GM12865 (cell line): ENCODE measurements around the gene LRP8.

Source experiments
- DNase-seq: peaks from one replicate; pipeline ENCODE4 v3.0.0; 2010; ENCODE audit warnings: low read depth
- H3K4me3 ChIP-seq: 2 replicates; pipeline ENCODE4 v1.5.1; 2011; ENCODE audit warnings: mild to moderate bottlenecking, low read depth, low read length, control low read depth
- CTCF ChIP-seq: IDR thresholded peaks from 2 replicates; pipeline ENCODE4 v1.5.1; 2011; ENCODE audit warnings: low read length, control low read depth, low read depth, inconsistent platforms; ENCODE audit not compliant: insufficient read depth; ENCODE audit errors: missing control alignments

Gene LRP8

GRCh38 chr1:53293123-53293522 is 34.7 kb downstream of the LRP8 start:
- TF ChIP-seq CTCF: no peak
- no peak overlapping the region for H3K4me3 ChIP-seq
- peak; percentile 21 for DNase-seq

GRCh38 chr1:53292690-53293089 is 35.2 kb downstream of the LRP8 start:
- peak; percentile 62 for DNase-seq
- no peak overlapping the region for H3K4me3 ChIP-seq

GRCh38 chr1:53291574-53291973 is 36.3 kb downstream of the LRP8 start:
- no peak for TF ChIP-seq CTCF
- DNase-seq: peak; percentile 24
- H3K4me3 ChIP-seq: no peak overlapping the region

More at GRCh38 chr1:53292690-53293089, 35.2 kb downstream of the LRP8 start:
- no peak for TF ChIP-seq CTCF

- DNase-seq: no peak
- H3K4me3 ChIP-seq: no peak overlapping the region
These were observed 39.0 kb downstream of the LRP8 start for GRCh38 chr1:53288790-53289429.

GRCh38 chr1:53288002-53288789 is 39.7 kb downstream of the LRP8 start:
- no peak for TF ChIP-seq CTCF

More at GRCh38 chr1:53288790-53289429, 39.0 kb downstream of the LRP8 start:
- TF ChIP-seq CTCF: no peak

GRCh38 chr1:53286955-53287354 is 40.9 kb downstream of the LRP8 start:
- H3K4me3 ChIP-seq: no peak overlapping the region
- TF ChIP-seq CTCF: no peak
- DNase-seq: no peak

More at GRCh38 chr1:53288002-53288789, 39.7 kb downstream of the LRP8 start:
- H3K4me3 ChIP-seq: no peak overlapping the region
- DNase-seq: no peak
